ENCODE results near the gene NUMBL. TPM values are rescaled to one million over a fixed set of nuclear protein-coding genes. Genes with fewer than 3 reads are reported as not detected.

NUMBL gene
- total and polyA plus RNA-seq, 2 of the 8 experiments (the other 6 are each of a cell fraction or from before 2014, with no cell fraction given), result 13.5 to 24.8 TPM

DNA sequence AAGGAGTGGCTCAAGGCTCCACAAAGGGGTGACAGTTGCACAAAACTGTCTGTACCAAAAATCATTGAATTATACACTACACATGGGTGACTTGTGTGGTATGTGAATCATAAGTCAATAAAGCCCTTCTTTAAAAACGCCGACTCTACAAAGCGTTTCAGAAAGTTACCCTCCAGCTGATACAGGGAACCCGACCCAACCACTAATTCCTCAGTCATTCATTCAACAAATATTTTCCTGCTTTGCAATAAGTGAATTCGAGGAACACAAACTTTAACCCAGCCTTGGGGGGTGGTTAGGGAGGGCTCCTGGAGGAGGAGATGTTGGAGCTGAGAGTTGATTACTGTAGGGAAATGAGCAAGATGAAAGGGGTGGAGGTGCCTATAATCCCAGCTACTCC, 57.2 kb downstream of the NUMBL start (continued):
- TF ChIP-seq, protein P1, sequence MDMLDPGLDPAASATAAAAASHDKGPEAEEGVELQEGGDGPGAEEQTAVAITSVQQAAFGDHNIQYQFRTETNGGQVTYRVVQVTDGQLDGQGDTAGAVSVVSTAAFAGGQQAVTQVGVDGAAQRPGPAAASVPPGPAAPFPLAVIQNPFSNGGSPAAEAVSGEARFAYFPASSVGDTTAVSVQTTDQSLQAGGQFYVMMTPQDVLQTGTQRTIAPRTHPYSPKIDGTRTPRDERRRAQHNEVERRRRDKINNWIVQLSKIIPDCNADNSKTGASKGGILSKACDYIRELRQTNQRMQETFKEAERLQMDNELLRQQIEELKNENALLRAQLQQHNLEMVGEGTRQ (IDR thresholded peaks at IDR 0.05; ENCODE audit: low read length), result no peak
- no peak for TF ChIP-seq NRF1 (IDR thresholded peaks at IDR 0.05; ENCODE audit: low read depth, low read length)
